GM12865 (cell line): ENCODE measurements around the gene RHOG.
"Not testable (repeated sequence)": the region's sequence is repeated elsewhere in the genome, so short reads cannot be mapped to it uniquely, and the experiment has no call there.

Experiments used
- DNase-seq: peaks from one replicate; pipeline ENCODE4 v3.0.0; 2010; ENCODE audit warnings: low read depth
- H3K4me3 ChIP-seq: 2 replicates; pipeline ENCODE4 v1.5.1; 2011; ENCODE audit warnings: mild to moderate bottlenecking, low read depth, low read length, control low read depth
- TF ChIP-seq, protein P1 (sequence below): IDR thresholded peaks from 2 replicates; pipeline ENCODE4 v1.5.1; 2011; ENCODE audit warnings: low read length, control low read depth, low read depth, inconsistent platforms; ENCODE audit not compliant: insufficient read depth; ENCODE audit errors: missing control alignments

The RHOG gene

DNA sequence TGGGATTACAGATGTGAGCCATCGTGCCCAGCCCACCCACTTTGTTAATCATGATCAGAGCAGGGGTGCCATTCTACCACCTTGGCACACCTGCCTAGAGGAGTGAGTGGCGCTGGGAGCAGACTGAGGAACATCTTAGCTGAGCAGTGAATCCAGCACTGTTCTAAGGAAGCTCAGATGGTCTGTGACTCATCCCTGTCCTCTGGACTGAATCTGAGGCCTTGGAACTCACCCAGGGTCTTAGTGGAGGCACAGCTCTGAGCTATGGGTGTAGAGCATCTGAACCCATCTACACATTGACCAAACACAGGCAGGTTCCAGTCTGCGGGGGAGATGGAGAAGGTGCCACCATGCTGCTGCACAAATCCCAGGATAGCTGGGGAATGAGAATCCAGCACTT is 17.5 kb downstream of the RHOG start:
- TF ChIP-seq, protein P1, sequence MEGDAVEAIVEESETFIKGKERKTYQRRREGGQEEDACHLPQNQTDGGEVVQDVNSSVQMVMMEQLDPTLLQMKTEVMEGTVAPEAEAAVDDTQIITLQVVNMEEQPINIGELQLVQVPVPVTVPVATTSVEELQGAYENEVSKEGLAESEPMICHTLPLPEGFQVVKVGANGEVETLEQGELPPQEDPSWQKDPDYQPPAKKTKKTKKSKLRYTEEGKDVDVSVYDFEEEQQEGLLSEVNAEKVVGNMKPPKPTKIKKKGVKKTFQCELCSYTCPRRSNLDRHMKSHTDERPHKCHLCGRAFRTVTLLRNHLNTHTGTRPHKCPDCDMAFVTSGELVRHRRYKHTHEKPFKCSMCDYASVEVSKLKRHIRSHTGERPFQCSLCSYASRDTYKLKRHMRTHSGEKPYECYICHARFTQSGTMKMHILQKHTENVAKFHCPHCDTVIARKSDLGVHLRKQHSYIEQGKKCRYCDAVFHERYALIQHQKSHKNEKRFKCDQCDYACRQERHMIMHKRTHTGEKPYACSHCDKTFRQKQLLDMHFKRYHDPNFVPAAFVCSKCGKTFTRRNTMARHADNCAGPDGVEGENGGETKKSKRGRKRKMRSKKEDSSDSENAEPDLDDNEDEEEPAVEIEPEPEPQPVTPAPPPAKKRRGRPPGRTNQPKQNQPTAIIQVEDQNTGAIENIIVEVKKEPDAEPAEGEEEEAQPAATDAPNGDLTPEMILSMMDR: no peak
- no peak for DNase-seq
- no peak overlapping the region for H3K4me3 ChIP-seq

DNA sequence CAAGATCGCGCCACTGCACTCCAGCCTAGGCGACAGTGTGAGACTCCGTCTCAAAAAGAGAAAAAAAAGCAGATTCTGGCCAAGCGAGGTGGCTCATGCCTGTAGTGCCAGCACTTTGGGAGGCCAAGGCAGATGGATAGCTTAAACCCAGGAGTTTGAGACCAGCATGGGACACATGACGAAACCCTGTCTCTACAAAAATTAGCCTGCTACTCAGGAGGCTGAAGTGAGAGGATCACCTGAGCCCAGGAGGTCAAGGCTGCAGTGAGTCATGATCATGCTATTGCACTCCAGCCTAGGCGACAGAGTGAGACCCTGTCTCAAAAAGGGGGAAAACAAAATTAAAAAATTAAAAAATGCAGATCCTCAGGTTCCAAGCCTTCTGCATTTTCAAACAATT is 18.4 kb downstream of the RHOG start:
- no peak overlapping the region for H3K4me3 ChIP-seq
- TF ChIP-seq, protein P1: no peak
- no peak for DNase-seq

GRCh38 chr11:3820971-3821370 is 19.8 kb downstream of the RHOG start:
- no peak for DNase-seq
- TF ChIP-seq, protein P1: no peak
- H3K4me3 ChIP-seq: no peak overlapping the region

DNA sequence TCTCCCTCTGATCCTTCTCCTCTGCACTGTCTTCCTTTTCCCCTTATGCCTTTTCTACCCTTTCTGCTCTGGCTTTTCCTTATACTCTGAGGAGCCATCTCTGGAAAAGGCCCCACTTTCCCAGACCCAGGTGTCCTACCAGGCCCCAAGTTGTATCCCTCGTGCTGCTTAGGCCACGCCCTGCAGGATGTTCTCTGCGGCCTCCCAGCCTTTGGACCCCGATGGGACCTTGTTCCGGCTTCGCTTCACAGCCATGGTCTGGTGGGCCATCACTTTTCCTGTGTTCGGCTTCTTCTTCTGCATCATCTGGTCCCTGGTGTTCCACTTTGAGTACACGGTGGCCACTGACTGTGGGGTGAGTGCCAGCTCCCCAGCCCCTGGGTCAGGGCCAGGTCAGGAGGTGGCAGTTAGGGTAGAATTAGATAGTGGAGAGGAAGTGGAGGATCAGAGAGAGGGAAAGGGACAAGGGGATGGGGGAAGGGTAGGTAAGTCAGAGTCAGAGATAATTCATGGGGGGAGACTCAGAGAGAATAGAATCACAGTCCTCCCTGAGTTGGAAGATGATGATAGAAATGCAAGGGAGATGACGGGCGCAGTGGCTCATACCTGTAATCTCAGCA is 23.5 kb downstream of the RHOG start:
- DNase-seq: no peak
- no peak overlapping the region for H3K4me3 ChIP-seq
- TF ChIP-seq, protein P1: no peak

DNA sequence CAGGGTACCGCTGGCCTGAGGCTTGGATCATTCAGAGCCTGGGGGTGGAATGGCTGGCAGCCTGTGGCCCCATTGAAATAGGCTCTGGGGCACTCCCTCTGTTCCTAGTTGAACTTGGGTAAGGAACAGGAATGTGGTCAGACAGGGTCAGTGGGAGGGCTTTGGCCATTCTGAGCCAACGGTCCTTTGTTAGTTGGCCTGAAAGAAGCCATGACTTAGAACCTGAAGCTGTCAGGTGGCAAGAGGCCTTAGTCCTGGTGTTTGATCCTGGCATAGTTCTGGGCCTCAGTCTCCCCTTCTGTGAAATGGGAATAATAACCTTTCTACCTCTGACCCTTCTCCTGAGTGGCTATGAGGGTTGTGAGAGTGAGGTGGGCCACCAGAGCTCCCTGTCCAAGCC is 24.1 kb downstream of the RHOG start:
- DNase-seq: no peak
- H3K4me3 ChIP-seq: no peak overlapping the region
- TF ChIP-seq, protein P1: no peak

DNA sequence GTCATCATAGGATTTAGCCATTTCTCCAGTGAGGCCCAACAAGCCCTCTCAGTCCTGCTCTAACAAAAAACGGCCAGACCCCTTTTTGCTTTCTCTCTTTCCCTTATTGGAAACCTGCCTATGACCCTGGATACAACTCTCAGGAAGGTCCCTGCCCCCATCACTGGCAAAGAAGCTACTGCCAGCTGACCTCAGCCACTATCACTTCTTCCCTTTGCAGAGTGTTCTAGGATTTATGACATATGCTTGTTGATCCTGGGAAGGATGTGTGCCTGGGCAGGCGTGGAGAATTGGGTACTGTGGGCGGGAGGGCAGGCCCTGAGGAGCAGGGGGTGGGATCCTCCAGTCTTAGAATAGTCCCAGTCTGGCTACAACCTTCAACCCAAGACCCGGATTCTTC is 24.9 kb downstream of the RHOG start:
- no peak for DNase-seq
- no peak overlapping the region for H3K4me3 ChIP-seq
- TF ChIP-seq, protein P1: no peak

GRCh38 chr11:3814832-3815231 is 25.9 kb downstream of the RHOG start:
- not testable (repeated sequence) for DNase-seq, H3K4me3 ChIP-seq
